DMS79 (cell line): ENCODE measurements around the gene C15orf62.
A peak's percentile ranks its signal among the peaks of the same experiment; 100 is the strongest.

Experiments
- DNase-seq: peaks from one replicate; lab custom pipeline; 2025; lab: John Stamatoyannopoulos, UW

The C15orf62 gene

GRCh38 chr15:40769274-40770146 lies at the start of gene C15orf62:
Gene C15orf62, plus strand, starts transcription at chr15:40769980. Its CDS starts 516 bp downstream, at chr15:40770496.
- peak; percentile 63 for DNase-seq

DNA sequence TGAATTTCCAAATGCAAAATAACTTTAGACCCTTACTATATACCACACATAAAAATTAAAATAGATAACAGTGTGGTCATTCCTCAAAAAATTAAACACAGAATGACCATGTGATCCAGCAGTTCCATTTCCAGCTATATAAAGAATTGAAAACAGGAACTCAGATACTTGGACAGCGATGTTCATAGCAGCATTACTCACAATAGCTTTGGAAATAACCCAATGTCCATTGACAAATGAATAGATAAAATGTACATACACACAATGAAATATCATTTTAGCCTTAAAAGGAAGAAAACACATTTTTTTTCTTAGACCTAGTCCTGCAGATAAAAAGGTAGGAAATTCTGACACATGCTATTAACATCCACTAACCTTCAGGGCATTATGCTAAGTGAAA lies 48.1 kb upstream of the C15orf62 start:
- DNase-seq = no peak

- DNase-seq = no peak
These were observed 47.4 kb upstream of the C15orf62 start for GRCh38 chr15:40722354-40722753.

GRCh38 chr15:40722934-40723333 lies 46.8 kb upstream of the C15orf62 start:
- no peak for DNase-seq

DNA sequence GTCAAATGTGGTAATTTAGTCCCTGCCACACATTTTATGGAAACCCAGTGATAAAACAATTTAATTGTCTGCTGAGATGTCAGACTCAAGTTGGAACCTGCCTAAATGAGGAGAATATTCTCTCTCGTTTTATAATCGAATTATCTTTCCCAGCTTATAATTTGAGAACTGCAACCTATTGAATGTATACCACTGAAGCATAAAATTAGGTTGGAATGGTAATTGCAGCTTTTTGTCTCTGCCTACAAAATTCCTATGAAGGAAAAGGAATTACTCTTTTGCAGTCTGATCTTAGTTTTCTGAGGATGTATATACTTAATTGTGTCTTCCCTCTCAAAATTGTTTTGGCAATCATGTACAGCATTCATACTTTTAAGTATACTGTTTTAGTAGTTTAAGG lies 45.9 kb upstream of the C15orf62 start:
- no peak for DNase-seq

DNA sequence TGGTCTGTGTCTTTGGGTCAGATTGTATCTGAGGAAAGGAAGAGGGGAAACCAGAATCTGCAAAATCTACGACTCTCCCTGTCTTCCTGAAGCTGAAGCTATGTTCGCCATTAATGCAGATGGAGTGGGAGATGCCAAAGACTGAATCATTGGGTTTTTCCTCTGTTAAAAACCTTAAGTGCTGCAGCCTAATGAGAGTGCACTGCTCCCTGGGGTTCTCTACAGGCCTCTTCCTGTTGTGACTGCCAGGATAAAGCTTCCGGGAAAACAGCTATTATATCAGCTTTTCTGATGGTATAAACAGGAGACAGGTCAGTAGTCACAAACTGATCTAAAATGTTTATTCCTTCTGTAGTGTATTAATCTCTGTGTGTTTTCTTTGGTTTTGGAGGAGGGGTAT lies 38.7 kb upstream of the C15orf62 start:
- DNase-seq = no peak

DNA sequence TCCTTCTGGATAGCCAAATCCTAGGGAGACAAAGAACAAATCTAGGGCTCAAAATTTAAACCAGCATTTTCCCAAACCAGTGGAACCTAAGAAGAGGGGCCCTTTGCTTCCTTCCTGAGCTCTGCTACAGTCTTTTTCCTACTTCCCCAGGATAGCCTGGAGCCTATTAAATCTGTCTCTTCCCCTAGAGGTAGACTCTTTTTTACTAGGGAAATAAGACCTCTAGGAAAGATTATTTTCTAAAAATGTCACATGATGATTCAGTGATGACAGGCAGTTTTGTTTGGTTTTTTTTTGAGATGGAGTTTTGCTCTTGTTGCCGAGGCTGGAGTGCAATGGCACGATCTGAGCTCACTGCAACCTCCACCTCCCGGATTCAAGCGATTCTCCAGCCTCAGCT lies 33.2 kb upstream of the C15orf62 start:
- DNase-seq = no peak

- no peak for DNase-seq
These were observed 32.7 kb upstream of the C15orf62 start for GRCh38 chr15:40737048-40737447.

DNA sequence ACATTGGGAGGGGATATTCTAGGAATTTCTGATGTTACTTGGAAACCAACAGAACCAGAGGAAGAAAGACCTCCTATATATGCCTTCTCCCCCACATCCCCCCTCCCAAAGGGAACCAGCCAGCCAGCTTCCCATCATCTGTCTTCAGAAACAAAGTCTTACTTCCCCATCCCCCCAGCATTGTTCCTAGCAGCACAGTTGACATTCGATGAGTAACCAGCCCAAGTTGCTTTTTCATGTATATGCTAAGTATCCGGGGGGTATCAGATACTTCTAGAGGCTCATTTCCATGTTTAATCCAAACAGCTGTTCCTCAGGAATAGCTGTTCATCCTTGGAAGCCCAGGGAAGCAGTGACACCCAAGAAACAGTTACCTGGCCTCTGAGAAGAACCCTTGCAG lies 30.7 kb upstream of the C15orf62 start:
- DNase-seq = no peak

- DNase-seq = no peak
These were observed 29.9 kb upstream of the C15orf62 start for GRCh38 chr15:40739854-40740253.

DNA sequence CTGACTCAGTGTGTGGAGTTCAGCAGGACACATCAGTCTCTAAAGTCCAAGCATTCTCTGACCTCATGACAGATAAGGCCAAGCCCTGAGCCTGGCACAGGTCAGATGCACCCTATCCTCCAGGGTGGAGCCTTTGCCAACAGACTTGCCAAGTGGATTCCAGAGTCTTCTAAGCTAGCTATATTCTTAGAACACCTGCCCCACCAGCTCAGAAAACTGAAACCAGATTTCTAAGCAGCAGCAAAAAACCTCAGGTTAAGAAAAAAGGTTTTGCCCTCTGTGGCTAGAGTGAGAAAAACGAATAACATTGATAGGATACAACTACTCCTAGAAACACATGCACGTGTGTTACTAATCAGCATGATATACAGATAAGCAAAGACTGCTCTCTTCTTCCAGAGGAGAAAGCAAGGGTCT lies 26.3 kb upstream of the C15orf62 start:
- no peak for DNase-seq

DNA sequence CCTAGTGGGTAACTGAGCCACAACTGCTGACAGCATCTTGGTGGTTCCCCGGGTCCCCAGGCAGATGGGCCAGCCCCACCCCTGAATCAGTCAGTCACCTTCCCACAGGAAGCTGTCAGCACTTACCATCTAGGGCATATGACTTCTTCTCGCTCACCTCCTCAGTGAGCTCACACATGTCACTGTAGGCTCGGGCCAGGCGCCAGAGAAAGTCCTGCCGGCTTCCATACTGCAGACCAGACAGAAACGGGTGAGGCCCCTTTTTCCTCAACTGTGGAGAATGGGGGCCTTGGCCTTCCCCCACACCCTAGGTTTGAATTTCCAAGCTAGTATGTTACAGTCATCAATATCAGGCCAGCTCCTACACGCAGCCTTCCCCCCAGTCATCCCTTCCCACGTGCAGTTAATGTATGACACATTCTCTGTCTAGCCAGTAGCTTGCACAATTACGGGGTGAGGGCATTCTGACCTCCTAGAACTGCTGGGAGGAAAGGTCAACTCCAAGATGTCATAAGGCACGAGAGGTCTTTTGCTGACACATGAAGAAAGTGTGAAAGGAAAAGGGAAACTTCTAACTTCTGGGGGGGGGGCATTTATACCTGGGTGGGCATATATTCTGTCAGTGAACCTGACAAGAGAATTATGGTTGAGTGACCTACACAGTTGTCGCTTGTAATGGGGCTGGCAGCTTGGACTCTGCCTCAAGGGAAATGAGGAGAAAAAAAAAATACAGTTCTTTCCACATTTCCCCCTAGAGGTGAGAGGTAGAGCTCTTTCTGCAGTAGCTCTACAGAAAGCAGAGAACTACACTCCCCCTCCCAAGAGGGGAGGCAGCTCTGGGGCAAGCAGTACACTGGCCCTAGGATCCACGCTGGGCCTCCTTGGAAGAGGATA lies 25.6 kb upstream of the C15orf62 start:
- DNase-seq = no peak

- DNase-seq = no peak
These were observed 25.0 kb upstream of the C15orf62 start for GRCh38 chr15:40744815-40745152.

- DNase-seq = no peak
These were observed 22.8 kb upstream of the C15orf62 start for GRCh38 chr15:40746916-40747418.

DNA sequence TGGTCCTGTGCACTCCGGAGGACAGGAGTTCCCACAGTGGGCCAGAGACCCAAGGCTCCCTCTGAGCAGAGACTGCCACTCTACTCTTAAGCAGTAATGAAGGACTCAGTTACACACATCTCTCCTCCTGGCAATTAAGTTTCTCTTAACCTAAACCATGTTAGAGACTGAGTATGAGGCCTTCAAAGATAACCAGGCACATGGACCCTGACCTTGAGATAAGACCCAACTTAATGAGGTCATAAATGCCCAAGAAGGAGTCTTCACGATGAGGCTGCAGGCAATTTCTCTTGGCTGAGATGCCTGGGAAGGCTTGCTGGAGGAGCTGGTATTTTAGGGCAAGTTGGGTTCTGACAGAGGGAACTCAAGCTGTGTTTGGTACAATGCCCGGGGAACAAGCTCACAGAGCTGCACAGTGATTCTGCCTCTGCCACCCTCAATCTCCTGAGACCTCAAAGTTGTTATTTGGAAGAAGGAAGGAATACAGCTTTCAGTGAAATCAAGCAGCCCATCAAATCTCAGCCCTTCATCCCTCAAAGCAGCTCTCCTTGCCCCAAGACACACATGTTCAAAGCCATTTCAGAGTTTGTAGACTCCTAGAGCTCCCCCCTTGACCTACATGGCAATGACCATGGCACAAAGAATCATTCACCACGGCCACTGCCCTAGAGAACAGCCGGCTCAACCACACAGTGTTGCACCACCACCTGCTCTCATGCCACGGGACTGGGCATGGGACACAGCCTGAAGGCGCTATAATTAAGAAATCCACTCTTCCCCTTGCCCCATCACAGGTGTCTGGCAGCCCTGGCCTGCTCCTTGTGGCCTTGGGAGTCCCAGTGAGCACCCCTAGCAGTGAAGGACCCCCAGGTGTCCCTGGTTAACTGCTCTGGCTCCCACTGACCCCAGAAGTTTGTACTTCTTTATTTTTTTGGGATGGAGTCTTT lies 21.8 kb upstream of the C15orf62 start:
- DNase-seq = no peak

DNA sequence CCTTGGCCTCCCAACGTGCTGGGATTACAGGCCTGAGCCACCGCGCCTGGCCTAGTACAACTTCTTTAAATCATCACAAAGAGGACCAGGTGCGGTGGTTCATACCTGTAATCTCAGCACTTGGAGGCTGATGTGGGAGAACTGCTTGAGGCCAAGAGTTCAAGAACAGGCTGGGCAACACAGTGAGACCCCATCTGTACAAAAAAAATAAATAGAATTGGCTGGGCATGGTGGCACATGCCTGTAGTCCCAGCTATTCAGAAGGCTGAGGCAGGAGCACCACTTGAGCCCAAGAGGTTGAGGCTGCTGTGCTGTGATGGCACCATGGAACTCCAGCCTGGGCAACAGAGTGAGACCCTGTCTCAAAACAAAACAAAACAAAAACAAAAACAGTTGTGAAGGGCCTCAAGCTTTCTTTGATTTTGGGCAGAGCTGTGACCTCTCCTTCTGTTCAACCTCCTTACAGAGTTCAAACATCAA lies 20.6 kb upstream of the C15orf62 start:
- DNase-seq = no peak

GRCh38 chr15:40750885-40751284 lies 18.9 kb upstream of the C15orf62 start:
- no peak for DNase-seq

- no peak for DNase-seq
These were observed 18.0 kb upstream of the C15orf62 start for GRCh38 chr15:40751745-40752144.

GRCh38 chr15:40754574-40754882 lies 15.3 kb upstream of the C15orf62 start:
- no peak for DNase-seq

GRCh38 chr15:40754883-40755811 lies 14.6 kb upstream of the C15orf62 start, which contains the start of gene RMDN3:
Gene RMDN3, minus strand, starts transcription at chr15:40755254. Its CDS starts 471 bp downstream, at chr15:40754783.
- DNase-seq = peak; percentile 67
